GM03348 (cell line): ENCODE measurements around the gene ABCA1.
"Not testable (repeated sequence)": the region's sequence is repeated elsewhere in the genome, so short reads cannot be mapped to it uniquely, and the experiment has no call there.

Experiments used
- DNase-seq: peaks from one replicate; pipeline ENCODE4 v3.0.0; 2012; ENCODE audit warnings: low spot score

The ABCA1 gene

GRCh38 chr9:104905153-104905901 is 22.6 kb downstream of the ABCA1 start:
- no peak for DNase-seq

- no peak for DNase-seq
Observed at GRCh38 chr9:104903609-104904008, 24.3 kb downstream of the ABCA1 start.

- no peak for DNase-seq
Observed at GRCh38 chr9:104900871-104901270, 27.1 kb downstream of the ABCA1 start.

GRCh38 chr9:104900324-104900723 is 27.6 kb downstream of the ABCA1 start:
- no peak for DNase-seq

GRCh38 chr9:104899759-104900247 is 28.2 kb downstream of the ABCA1 start:
- no peak for DNase-seq

- DNase-seq: not testable (repeated sequence)
Observed at GRCh38 chr9:104898376-104898775, 29.6 kb downstream of the ABCA1 start.

- no peak for DNase-seq
Observed at GRCh38 chr9:104896131-104896530, 31.8 kb downstream of the ABCA1 start.

- DNase-seq: peak; percentile 79
Observed at GRCh38 chr9:104895572-104895971, 32.4 kb downstream of the ABCA1 start.

- no peak for DNase-seq
Observed at GRCh38 chr9:104892701-104893100, 35.3 kb downstream of the ABCA1 start.

- DNase-seq: no peak
Observed at GRCh38 chr9:104890433-104890770, 37.6 kb downstream of the ABCA1 start.

- no peak for DNase-seq
Observed at GRCh38 chr9:104885818-104886709, 41.9 kb downstream of the ABCA1 start.

- no peak for DNase-seq
Observed at GRCh38 chr9:104883169-104883568, 44.8 kb downstream of the ABCA1 start.

- no peak for DNase-seq
Observed at GRCh38 chr9:104882566-104882965, 45.4 kb downstream of the ABCA1 start.

GRCh38 chr9:104882086-104882485 is 45.9 kb downstream of the ABCA1 start:
- no peak for DNase-seq

- peak; percentile 67 for DNase-seq
Observed at GRCh38 chr9:104879555-104880309, 48.2 kb downstream of the ABCA1 start.

GRCh38 chr9:104876587-104876986 is 51.4 kb downstream of the ABCA1 start:
- DNase-seq: no peak

- no peak for DNase-seq
Observed at GRCh38 chr9:104875897-104876296, 52.1 kb downstream of the ABCA1 start.

GRCh38 chr9:104875320-104875719 is 52.6 kb downstream of the ABCA1 start:
- DNase-seq: no peak

GRCh38 chr9:104873489-104873850 is 54.5 kb downstream of the ABCA1 start:
- DNase-seq: no peak

GRCh38 chr9:104872656-104873488 is 55.1 kb downstream of the ABCA1 start:
- peak; percentile 84 for DNase-seq

- no peak for DNase-seq
Observed at GRCh38 chr9:104871961-104872527, 55.9 kb downstream of the ABCA1 start.
